MM.1S (cell line): ENCODE results near the gene ARHGAP26.

ENCODE experiments used
- DNase-seq: peaks from one replicate; pipeline ENCODE4 v3.0.0-alpha.2; 2015
- H2AFZ ChIP-seq: fragments of 300-600 bp; sonication (generic); 2 replicates; pipeline ENCODE4 v1.6.0; 2016; ENCODE audit warnings: antibody characterized with exemption, low read length
- H3F3A ChIP-seq: fragments of 300-600 bp; sonication (generic); 2 replicates; pipeline ENCODE4 v1.6.1; 2016; ENCODE audit warnings: mild to moderate bottlenecking, antibody characterized with exemption, low read length, moderate library complexity, mixed read lengths; ENCODE audit not compliant: insufficient read depth
- H3K27ac ChIP-seq: fragments of 300-600 bp; sonication (generic); 2 replicates; pipeline ENCODE4 v1.5.1; 2016; ENCODE audit warnings: mild to moderate bottlenecking, low read length
- H3K27me3 ChIP-seq: fragments of 300-600 bp; sonication (generic); replicated peaks from 2 replicates; pipeline ENCODE4 v1.6.0; 2016; ENCODE audit warnings: low read length; ENCODE audit not compliant: insufficient read depth
- H3K36me3 ChIP-seq: fragments of 300-600 bp; sonication (generic); replicated peaks from 2 replicates; pipeline ENCODE4 v1.6.1; 2016; ENCODE audit warnings: mild to moderate bottlenecking, low read length, mixed read lengths; ENCODE audit not compliant: insufficient read depth
- H3K4me1 ChIP-seq: fragments of 300-600 bp; sonication (generic); 2 replicates; pipeline ENCODE4 v1.6.1; 2016; ENCODE audit warnings: low read length, mixed read lengths
- H3K4me2 ChIP-seq: fragments of 300-600 bp; sonication (generic); 2 replicates; pipeline ENCODE4 v1.6.0; 2016; ENCODE audit warnings: low read depth, low read length
- H3K4me3 ChIP-seq: fragments of 300-600 bp; sonication (generic); 2 replicates; pipeline ENCODE4 v1.5.1; 2016; ENCODE audit warnings: low read length, mixed read lengths
- H3K79me2 ChIP-seq: fragments of 300-600 bp; sonication (generic); 2 replicates; pipeline ENCODE4 v1.6.1; 2016; ENCODE audit warnings: mixed run types, low read length, mixed read lengths
- H3K9ac ChIP-seq: fragments of 300-600 bp; sonication (generic); 2 replicates; pipeline ENCODE4 v1.6.1; 2016; ENCODE audit warnings: low read length, mixed read lengths
- H3K9me2 ChIP-seq: fragments of 300-600 bp; sonication (generic); replicated peaks from 2 replicates; pipeline ENCODE4 v1.6.1; 2016; ENCODE audit warnings: mild to moderate bottlenecking, low read length, mixed read lengths; ENCODE audit not compliant: insufficient read depth
- H3K9me3 ChIP-seq: fragments of 300-600 bp; sonication (generic); replicated peaks from 2 replicates; pipeline ENCODE4 v1.6.1; 2016; ENCODE audit warnings: mild to moderate bottlenecking, low read length, mixed read lengths; ENCODE audit not compliant: insufficient read depth
- H4K20me1 ChIP-seq: fragments of 300-600 bp; sonication (generic); 2 replicates; pipeline ENCODE4 v1.6.1; 2016; ENCODE audit warnings: mild to moderate bottlenecking, low read length, moderate library complexity, mixed read lengths; ENCODE audit not compliant: insufficient read depth
- EZH2 ChIP-seq: fragments of 300-600 bp; sonication (generic); optimal IDR thresholded peaks from 2 replicates; pipeline ENCODE3; 2017; ENCODE audit warnings: low read depth, mild to moderate bottlenecking, antibody characterized with exemption, low read length, mixed read lengths
- EZH2phosphoT487 ChIP-seq: fragments of 300-600 bp; sonication (generic); IDR thresholded peaks from 2 replicates; pipeline ENCODE4 v1.6.1; 2018; ENCODE audit warnings: antibody characterized with exemption, low read length
- TF ChIP-seq, protein P1 (sequence below): fragments of 300-600 bp; sonication (generic); IDR thresholded peaks from 2 replicates; pipeline ENCODE4 v1.5.1; 2016; ENCODE audit warnings: antibody characterized with exemption, low read length, mixed read lengths

Gene ARHGAP26

GRCh38 chr5:143156572-143156971, 386.4 kb downstream of the ARHGAP26 start:
- H3K4me3 ChIP-seq = no peak overlapping the region
- no peak overlapping the region for H3K27ac ChIP-seq
- H3K9ac ChIP-seq = no peak overlapping the region
- no peak for DNase-seq
- TF ChIP-seq EZH2phosphoT487 (no peak), EZH2 (no peak)
- TF ChIP-seq, protein P1, sequence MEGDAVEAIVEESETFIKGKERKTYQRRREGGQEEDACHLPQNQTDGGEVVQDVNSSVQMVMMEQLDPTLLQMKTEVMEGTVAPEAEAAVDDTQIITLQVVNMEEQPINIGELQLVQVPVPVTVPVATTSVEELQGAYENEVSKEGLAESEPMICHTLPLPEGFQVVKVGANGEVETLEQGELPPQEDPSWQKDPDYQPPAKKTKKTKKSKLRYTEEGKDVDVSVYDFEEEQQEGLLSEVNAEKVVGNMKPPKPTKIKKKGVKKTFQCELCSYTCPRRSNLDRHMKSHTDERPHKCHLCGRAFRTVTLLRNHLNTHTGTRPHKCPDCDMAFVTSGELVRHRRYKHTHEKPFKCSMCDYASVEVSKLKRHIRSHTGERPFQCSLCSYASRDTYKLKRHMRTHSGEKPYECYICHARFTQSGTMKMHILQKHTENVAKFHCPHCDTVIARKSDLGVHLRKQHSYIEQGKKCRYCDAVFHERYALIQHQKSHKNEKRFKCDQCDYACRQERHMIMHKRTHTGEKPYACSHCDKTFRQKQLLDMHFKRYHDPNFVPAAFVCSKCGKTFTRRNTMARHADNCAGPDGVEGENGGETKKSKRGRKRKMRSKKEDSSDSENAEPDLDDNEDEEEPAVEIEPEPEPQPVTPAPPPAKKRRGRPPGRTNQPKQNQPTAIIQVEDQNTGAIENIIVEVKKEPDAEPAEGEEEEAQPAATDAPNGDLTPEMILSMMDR = no peak
- H3F3A ChIP-seq = peaks cover 17% of the 10 kb centered on the region
- H3K27me3 ChIP-seq = no peaks in the 10 kb centered on the region
- no peak overlapping the region for H2AFZ ChIP-seq
- H3K9me3 ChIP-seq = no peaks in the 10 kb centered on the region
- H3K36me3 ChIP-seq = no peaks in the 10 kb centered on the region
- H3K79me2 ChIP-seq = no peaks in the 10 kb centered on the region
- H4K20me1 ChIP-seq = no peaks in the 10 kb centered on the region
- peaks cover 29% of the 10 kb centered on the region for H3K4me1 ChIP-seq
- no peaks in the 10 kb centered on the region for H3K9me2 ChIP-seq
- H3K4me2 ChIP-seq = no peak overlapping the region

DNA sequence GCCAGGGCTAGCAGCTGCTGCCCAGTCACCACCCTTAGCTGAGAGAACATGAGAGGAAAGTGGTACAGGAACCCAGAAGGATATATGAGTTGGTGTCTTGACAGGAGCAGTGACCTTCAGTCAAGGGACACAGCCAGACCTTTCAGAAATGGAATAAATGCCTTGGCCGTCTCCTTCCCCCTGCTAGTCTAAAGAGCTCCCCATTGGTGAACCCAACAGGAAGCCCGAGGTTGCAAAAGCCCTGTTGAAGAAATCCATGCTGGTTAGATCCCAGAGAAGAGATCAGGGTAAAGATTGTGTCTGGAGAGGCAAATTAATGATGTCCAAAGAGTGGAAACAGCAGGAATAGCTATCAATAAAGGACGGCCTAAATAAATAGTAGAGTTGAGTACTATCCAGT, 388.9 kb downstream of the ARHGAP26 start:
- TF ChIP-seq, protein P1 = no peak
- no peak for TF ChIP-seq EZH2phosphoT487
- TF ChIP-seq EZH2 = no peak
- H3K79me2 ChIP-seq = no peaks in the 10 kb centered on the region; the same call in 1 of the 2 replicates
- H3K36me3 ChIP-seq = no peaks in the 10 kb centered on the region
- peaks cover 19% of the 10 kb centered on the region for H3F3A ChIP-seq
- H3K9me2 ChIP-seq = no peaks in the 10 kb centered on the region
- peak overlapping the region; percentile 97; the same call in 1 of the 2 replicates for H3K27ac ChIP-seq
- no peaks in the 10 kb centered on the region for H3K27me3 ChIP-seq
- no peak overlapping the region for H3K4me3 ChIP-seq
- H3K9ac ChIP-seq = no peak overlapping the region
- DNase-seq = no peak
- no peaks in the 10 kb centered on the region for H3K9me3 ChIP-seq
- no peaks in the 10 kb centered on the region for H4K20me1 ChIP-seq
- H3K4me1 ChIP-seq = peaks cover 41% of the 10 kb centered on the region
- H3K4me2 ChIP-seq = 0 out of 2 replicates have a peak overlapping the region, but pooled peaks have one; percentile 3
- no peak overlapping the region for H2AFZ ChIP-seq

- Histone ChIP-seq H3K9ac (peak overlapping the region; percentile 26), H3K27me3 (no peaks in the 10 kb centered on the region), H3K9me2 (no peaks in the 10 kb centered on the region), H3F3A (peaks cover 19% of the 10 kb centered on the region), H3K36me3 (no peaks in the 10 kb centered on the region), H2AFZ (no peak overlapping the region), H3K4me1 (peaks cover 56% of the 10 kb centered on the region), H4K20me1 (no peaks in the 10 kb centered on the region), H3K79me2 (no peaks in the 10 kb centered on the region; the same call in 1 of the 2 replicates), H3K4me3 (peak overlapping the region; percentile 15; the same call in 1 of the 2 replicates), H3K4me2 (peak overlapping the region; percentile 42), H3K27ac (peak overlapping the region; percentile 97), H3K9me3 (no peaks in the 10 kb centered on the region)
- DNase-seq = no peak
- TF ChIP-seq EZH2 (no peak), EZH2phosphoT487 (no peak)
- TF ChIP-seq, protein P1 = no peak
These were observed 391.8 kb downstream of the ARHGAP26 start for GRCh38 chr5:143161885-143162540.
